Kidney (tissue), 14 donors: ENCODE data around the gene TADA2B. TPM values are rescaled to one million over a fixed set of nuclear protein-coding genes. Genes with fewer than 3 reads are reported as not detected.

Experiments used
- DNase-seq, 5 donors: peaks; one replicate each; pipeline ENCODE4 v3.0.0-alpha.2; 2013 to 2020
- FAIRE-seq: peaks from 2 replicates; lab custom pipeline; 2012; peaks lifted over from hg19 to GRCh38; lab: Jason Lieb, UNC
- H3K27ac ChIP-seq, 2 donors: one replicate each; pipeline ENCODE4 v1.7.0; 2013; ENCODE audit warnings: low read depth in 2 of 2, low read length in 2 of 2, inconsistent platforms in 1 of 2
- H3K27me3 ChIP-seq: one replicate; pipeline ENCODE4 v1.7.1; 2013; ENCODE audit warnings: low read length, inconsistent platforms; ENCODE audit not compliant: control insufficient read depth, insufficient read depth
- H3K36me3 ChIP-seq, 3 donors: one replicate each; pipeline versions ENCODE4 v1.7.0 to v1.7.1; 2013; ENCODE audit warnings: low read length in 3 of 3, control low read depth in 1 of 3, inconsistent platforms in 1 of 3; ENCODE audit not compliant: insufficient read depth in 3 of 3, control insufficient read depth in 2 of 3
- H3K4me1 ChIP-seq, 3 donors: one replicate each; pipeline versions ENCODE4 v1.7.0 to v1.7.1; 2013; ENCODE audit warnings: low read length in 3 of 3, inconsistent platforms in 1 of 3, low read depth in 1 of 3; ENCODE audit not compliant: control insufficient read depth in 2 of 3, insufficient read depth in 2 of 3
- H3K4me3 ChIP-seq, 3 donors: one replicate each; pipeline versions ENCODE4 v1.7.0 to v1.8.1; 2013; ENCODE audit warnings: low read length in 3 of 3, control low read depth in 1 of 3, inconsistent platforms in 1 of 3
- H3K9ac ChIP-seq, 3 donors: one replicate each; pipeline versions ENCODE4 v1.7.0 to v1.7.1; 2013; ENCODE audit warnings: low read length in 3 of 3, control low read depth in 1 of 3, inconsistent platforms in 1 of 3
- H3K9me3 ChIP-seq, 3 donors: one replicate each; pipeline versions ENCODE4 v1.7.0 to v1.7.1; 2013; ENCODE audit warnings: low read length in 3 of 3, control low read depth in 1 of 3, inconsistent platforms in 1 of 3; ENCODE audit not compliant: control insufficient read depth in 2 of 3, insufficient read depth in 1 of 3
- CTCF ChIP-seq: IDR thresholded peaks from 3 replicates; pipeline ENCODE4 v1.5.1; 2012; ENCODE audit warnings: mild to moderate bottlenecking, moderate library complexity, borderline replicate concordance; ENCODE audit not compliant: insufficient read depth; ENCODE audit errors: extremely low read depth
- intact Hi-C: fragments of 100-400 bp; cut with DNase I; formaldehyde crosslinking; loops from one replicate; pipeline ENCODE4 v1.11.1; 2022
- polyA plus RNA-seq: library from polyadenylated mRNA; stranded (reverse); fragments of 350-450 nt; fragmentation: Illumina TruSeq; extraction: RNeasy Lipid Tissue Mini Kit (QIAGEN cat#74804); gene quantifications from one replicate; pipeline ENCODE4 v1.2.3, GENCODE V29; 2014; ENCODE audit warnings: low read depth, low replicate concordance; ENCODE audit not compliant: insufficient read depth
- total RNA-seq: library from RNA; stranded (reverse); fragmentation: NEBNext Ultra II Directional; extraction: Animal tissue kit (Norgen Biotek cat#: 25700); gene quantifications from one replicate; pipeline ENCODE4 v1.2.1, GENCODE V29; 2021
- donor health status: control.
- donor health status: control.
- donor health status: control.
- donor health status: control.
- donor health status: control.
- donor health status: DM: yes; HTN: yes; CAD: no.
- donor health status: Normal renal cell carcinoma (clear cell type).

The TADA2B gene
- total and polyA plus RNA-seq, 2 donors from 2014 or later, result 14.2 to 30.5 TPM

GRCh38 chr4:7060346-7061150, 17.4 kb downstream of the TADA2B start:
- H3K4me3 ChIP-seq, result no peak overlapping the region
- TF ChIP-seq CTCF, result no peak
- no peak for DNase-seq
- no peak overlapping the region for H3K9ac ChIP-seq
- H3K36me3 ChIP-seq, result peaks cover 2 to 51% (median 36%) of the 10 kb centered on the region in 3 donors
- H3K27me3 ChIP-seq, result no peaks in the 10 kb centered on the region
- peaks cover 0 to 1% (median 0%) of the 10 kb centered on the region in 3 donors for H3K4me1 ChIP-seq
- H3K27ac ChIP-seq, result no peak overlapping the region
- intact Hi-C loops, result no loop called here
- H3K9me3 ChIP-seq, result no peaks in the 10 kb centered on the region
- FAIRE-seq, result no peak

GRCh38 chr4:7061815-7062214, 18.6 kb downstream of the TADA2B start:
- FAIRE-seq, result no peak
- Histone ChIP-seq H3K27ac (no peak overlapping the region), H3K9ac (no peak overlapping the region), H3K4me1 (peaks cover 3 to 8% (median 5%) of the 10 kb centered on the region in 3 donors), H3K27me3 (no peaks in the 10 kb centered on the region), H3K36me3 (peaks cover 2 to 46% (median 30%) of the 10 kb centered on the region in 3 donors), H3K9me3 (no peaks in the 10 kb centered on the region), H3K4me3 (no peak overlapping the region)
- intact Hi-C loops, result no loop called here
- no peak for DNase-seq
- TF ChIP-seq CTCF, result no peak

DNA sequence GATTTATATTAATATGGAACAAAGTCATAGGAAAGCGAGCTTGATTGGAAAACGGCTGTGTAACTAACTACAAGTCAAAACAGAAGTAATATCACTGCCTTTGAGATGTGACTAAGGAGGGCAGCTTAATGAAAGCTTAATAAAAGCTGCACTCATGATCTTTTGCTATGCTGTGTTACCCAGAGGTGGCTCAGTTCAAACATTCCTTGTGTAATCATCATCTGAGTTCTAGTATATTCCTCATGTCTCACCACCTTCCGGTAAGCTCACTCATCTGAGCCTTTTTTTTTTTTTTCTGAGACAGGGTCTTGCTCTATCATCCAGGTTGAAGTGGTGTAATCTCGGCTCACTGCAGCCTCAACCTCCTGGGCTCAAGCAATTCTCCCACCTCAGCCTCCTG, 19.6 kb downstream of the TADA2B start:
- H3K4me3 ChIP-seq, result no peak overlapping the region
- no peaks in the 10 kb centered on the region for H3K9me3 ChIP-seq
- DNase-seq, result no peak
- peaks cover 2 to 46% (median 28%) of the 10 kb centered on the region in 3 donors for H3K36me3 ChIP-seq
- no peaks in the 10 kb centered on the region for H3K27me3 ChIP-seq
- H3K9ac ChIP-seq, result no peak overlapping the region
- no peak overlapping the region for H3K27ac ChIP-seq
- H3K4me1 ChIP-seq, result peaks cover 4 to 13% (median 7%) of the 10 kb centered on the region in 3 donors
- intact Hi-C loops, result no loop called here
- FAIRE-seq, result no peak
- no peak for TF ChIP-seq CTCF
